Spleen (tissue), 11 donors: ENCODE data around the gene CEP72. TPM values are rescaled to one million over a fixed set of nuclear protein-coding genes. Genes with fewer than 3 reads are reported as not detected.
"Not testable (repeated sequence)": the region's sequence is repeated elsewhere in the genome, so short reads cannot be mapped to it uniquely, and the experiment has no call there.

Experiments
- DNase-seq: peaks from one replicate; pipeline ENCODE4 v3.0.0-alpha.2; 2020
- H3K27ac ChIP-seq, 8 donors: fragments of 200-600 bp; sonication (generic) in 7 of 8; 1 replicate in 4 of 8; 2 replicates in 4 of 8; pipeline versions ENCODE4 v1.5.0 to v1.8.0; 2016 to 2021; ENCODE audit warnings: inconsistent platforms in 4 of 8, mild to moderate bottlenecking in 4 of 8, moderate library complexity in 1 of 8
- H3K27me3 ChIP-seq, 7 donors: fragments of 200-600 bp; sonication (generic) in 6 of 7; replicated peaks in 1 of 7; 1 replicate in 4 of 7; 2 replicates in 3 of 7; pipeline versions ENCODE4 v1.5.0 to v1.8.0; 2016 to 2021; ENCODE audit warnings: inconsistent platforms in 3 of 7, mild to moderate bottlenecking in 1 of 7
- H3K36me3 ChIP-seq, 6 donors: fragments of 200-600 bp; sonication (generic) in 5 of 6; 1 replicate in 4 of 6; 2 replicates in 2 of 6; pipeline versions ENCODE4 v1.5.0 to v1.8.0; 2016 to 2021; ENCODE audit warnings: inconsistent platforms in 2 of 6
- H3K4me1 ChIP-seq, 6 donors: fragments of 200-600 bp; sonication (generic) in 5 of 6; 1 replicate in 3 of 6; 2 replicates in 3 of 6; pipeline versions ENCODE4 v1.5.0 to v1.8.0; 2016 to 2021; ENCODE audit warnings: inconsistent platforms in 3 of 6
- H3K4me3 ChIP-seq, 8 donors: fragments of 200-600 bp; sonication (generic) in 7 of 8; 1 replicate in 4 of 8; 2 replicates in 4 of 8; pipeline versions ENCODE4 v1.5.0 to v1.8.0; 2016 to 2021; ENCODE audit warnings: inconsistent platforms in 4 of 8, mild to moderate bottlenecking in 4 of 8, moderate library complexity in 2 of 8
- H3K9me3 ChIP-seq, 8 donors: fragments of 200-600 bp; sonication (generic) in 7 of 8; 1 replicate in 4 of 8; 2 replicates in 4 of 8; pipeline versions ENCODE4 v1.5.0 to v1.8.0; 2016 to 2021; ENCODE audit warnings: inconsistent platforms in 4 of 8
- POLR2A ChIP-seq, 3 donors: fragments of 450-650 bp; IDR thresholded peaks; one replicate each; pipeline ENCODE4 v1.5.1; 2017; ENCODE audit warnings: antibody characterized with exemption in 3 of 3, mild to moderate bottlenecking in 1 of 3
- POLR2AphosphoS5 ChIP-seq, 3 donors: sonication (generic); formaldehyde crosslinking; IDR thresholded peaks; one replicate each; pipeline ENCODE4 v1.5.1; 2017; ENCODE audit warnings: antibody characterized with exemption in 3 of 3
- WGBS, 5 donors: extraction: QIAGEN DNeasy Blood & Tissue Kit in 3 of 5; methylation state at CpG; one replicate each; pipeline versions ENCODE4 v1.1.5 to v1.1.7; 2013 to 2018; 5-methylcytosine and 5-hydroxymethylcytosine counted together
- intact Hi-C: fragments of 100-400 bp; cut with DNase I; formaldehyde crosslinking; loops from one replicate; pipeline ENCODE4 v1.15.0; 2023; ENCODE audit warnings: low total_unique reads
- polyA plus RNA-seq, 3 donors: library from polyadenylated mRNA; stranded (reverse); fragments of 200-250 nt; gene quantifications; one replicate each; pipeline ENCODE4 v1.2.1, GENCODE V29; 2013
- total RNA-seq, 7 donors: library from RNA; depleted of rRNA in 3 of 7; stranded (reverse); fragments of >200 nt in 3 of 7; fragmentation: NEBNext Ultra II Directional in 4 of 7; extraction: Animal tissue kit (Norgen Biotek cat#: 25700) in 4 of 7; gene quantifications; one replicate each; pipeline versions ENCODE4 v1.1.0 to v1.2.1, GENCODE V29; 2016 to 2021
- TF ChIP-seq, protein P1 (sequence below), 11 experiments: fragments of 200-600 bp in 7 of 11; fragments of 450-650 bp in 4 of 11; sonication (generic) in 4 of 11; IDR thresholded peaks in 8 of 11; conservative IDR thresholded peaks in 3 of 11; 1 replicate in 7 of 11; 2 replicates in 4 of 11; pipeline versions ENCODE4 v1.4.0 to v1.8.0; 2016 to 2021; ENCODE audit warnings: antibody characterized with exemption in 11 of 11, inconsistent platforms in 4 of 11, mild to moderate bottlenecking in 1 of 11
- donor health status: healthy with polysubstance abuse.
- donor health status: DM: no; HTN: no; CAD: no; lungs with moderate emphysema.
- donor health status: DM: no; HTN: no; CAD: no.
- donor health status: Bipolar disorder and iron deficiency.
- donor health status: healthy.
- donor health status: DM: no; HTN: no; CAD: no.
- donor health status: DM: yes; HTN: yes; CAD: no.

Gene CEP72
- total and polyA plus RNA-seq, 10 donors, result 2.1 to 13.1 (median 9.0) TPM

DNA sequence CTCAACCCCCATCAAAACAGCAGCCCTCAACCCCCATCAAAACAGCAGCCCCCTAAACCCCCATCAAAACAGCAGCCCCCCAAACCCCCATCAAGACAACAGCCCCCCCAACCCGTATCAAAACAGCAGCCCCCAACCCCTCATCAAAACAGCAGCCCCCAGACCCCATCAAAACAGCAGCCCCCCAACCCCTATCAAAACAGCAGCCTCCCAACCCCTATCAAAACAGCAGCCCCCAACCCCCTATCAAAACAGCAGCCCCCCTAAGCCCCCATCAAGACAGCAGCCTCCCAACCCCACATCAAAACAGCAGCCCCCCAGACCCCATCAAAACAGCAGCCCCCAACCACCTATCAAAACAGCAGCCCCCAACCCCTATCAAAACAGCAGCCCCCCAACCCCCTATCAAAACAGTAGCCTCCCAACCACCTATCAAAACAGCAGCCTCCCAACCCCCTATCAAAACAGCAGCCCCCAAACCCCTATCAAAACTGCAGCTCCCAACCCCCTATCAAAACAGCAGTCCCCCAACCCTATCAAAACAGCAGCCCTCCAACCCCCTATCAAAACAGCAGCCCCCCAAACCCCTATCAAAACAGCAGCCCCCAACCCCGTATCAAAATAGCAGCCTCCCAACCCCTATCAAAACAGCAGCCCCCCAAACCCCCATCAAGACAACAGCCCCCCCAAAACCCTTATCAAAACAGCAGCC is 79.8 kb downstream of the CEP72 start:
- no peaks in the 10 kb centered on the region for H3K36me3 ChIP-seq
- intact Hi-C loops, result no loop called here
- WGBS, 5 donors, result 23 to 40% (median 34%) methylated on average over 2 of the region's 2 CpGs
- no peak overlapping the region for H3K27ac ChIP-seq
- H3K4me3 ChIP-seq, result peak overlapping the region in 6 of 8 donors; percentile 40 to 83 (median 54)
- peaks cover 0 to 18% (median 0%) of the 10 kb centered on the region in 7 donors for H3K27me3 ChIP-seq
- peaks cover 0 to 12% (median 5%) of the 10 kb centered on the region in 6 donors for H3K4me1 ChIP-seq
- H3K9me3 ChIP-seq, result no peaks in the 10 kb centered on the region
- no peak for TF ChIP-seq POLR2AphosphoS5 (IDR thresholded peaks at IDR 0.05)
- no peak for TF ChIP-seq POLR2A (IDR thresholded peaks at IDR 0.05)
- TF ChIP-seq, protein P1, sequence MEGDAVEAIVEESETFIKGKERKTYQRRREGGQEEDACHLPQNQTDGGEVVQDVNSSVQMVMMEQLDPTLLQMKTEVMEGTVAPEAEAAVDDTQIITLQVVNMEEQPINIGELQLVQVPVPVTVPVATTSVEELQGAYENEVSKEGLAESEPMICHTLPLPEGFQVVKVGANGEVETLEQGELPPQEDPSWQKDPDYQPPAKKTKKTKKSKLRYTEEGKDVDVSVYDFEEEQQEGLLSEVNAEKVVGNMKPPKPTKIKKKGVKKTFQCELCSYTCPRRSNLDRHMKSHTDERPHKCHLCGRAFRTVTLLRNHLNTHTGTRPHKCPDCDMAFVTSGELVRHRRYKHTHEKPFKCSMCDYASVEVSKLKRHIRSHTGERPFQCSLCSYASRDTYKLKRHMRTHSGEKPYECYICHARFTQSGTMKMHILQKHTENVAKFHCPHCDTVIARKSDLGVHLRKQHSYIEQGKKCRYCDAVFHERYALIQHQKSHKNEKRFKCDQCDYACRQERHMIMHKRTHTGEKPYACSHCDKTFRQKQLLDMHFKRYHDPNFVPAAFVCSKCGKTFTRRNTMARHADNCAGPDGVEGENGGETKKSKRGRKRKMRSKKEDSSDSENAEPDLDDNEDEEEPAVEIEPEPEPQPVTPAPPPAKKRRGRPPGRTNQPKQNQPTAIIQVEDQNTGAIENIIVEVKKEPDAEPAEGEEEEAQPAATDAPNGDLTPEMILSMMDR (IDR thresholded peaks at IDR 0.05 in 8 of 11, conservative IDR thresholded peaks at IDR 0.05 in 3 of 11), result no peak
- no peak for DNase-seq

GRCh38 chr5:692529-693041 is 80.4 kb downstream of the CEP72 start:
- H3K36me3 ChIP-seq, intact Hi-C loops, H3K9me3 ChIP-seq: not testable (repeated sequence)
- Histone ChIP-seq H3K27me3 (peaks cover 0 to 18% (median 0%) of the 10 kb centered on the region in 7 donors), H3K27ac (peak overlapping the region in 2 of 8 donors; percentile 10 to 65), H3K4me3 (peak overlapping the region in 7 of 8 donors; percentile 40 to 83 (median 52)), H3K4me1 (peaks cover 0 to 12% (median 5%) of the 10 kb centered on the region in 6 donors)
- WGBS, 5 donors, result 0 to 1% (median 1%) methylated on average over 1 to 41 of the region's 41 CpGs
- peak; percentile 73 for DNase-seq

- DNase-seq, result peak; percentile 93
- H3K36me3 ChIP-seq, H3K9me3 ChIP-seq, intact Hi-C loops: not testable (repeated sequence)
- Histone ChIP-seq H3K27ac (peak within 1 kb of the TSS in 3 of 8 donors; percentile 10 to 65 (median 41)), H3K4me1 (peaks cover 0 to 12% (median 5%) of the 10 kb centered on the region in 6 donors), H3K4me3 (peak within 1 kb of the TSS; percentile 30 to 83 (median 53)), H3K27me3 (peaks cover 0 to 18% (median 0%) of the 10 kb centered on the region in 7 donors)
- peak; percentile 68 to 84 (median 70) for TF ChIP-seq POLR2AphosphoS5 (IDR thresholded peaks at IDR 0.05)
- WGBS, 5 donors, result 1 to 3% (median 1%) methylated on average over 16 to 89 of the region's 109 CpGs; no CpG with 5 or more reads in 1 of the 5 donors
Measured at GRCh38 chr5:693271-694041, 81.3 kb downstream of the CEP72 start, which contains the start of gene TPPP. Gene TPPP, minus strand, starts transcription at chr5:693352. Its CDS starts 15,292 bp downstream, at chr5:678060.

- H3K36me3 ChIP-seq, H3K9me3 ChIP-seq, intact Hi-C loops, H3K27ac ChIP-seq: not testable (repeated sequence)
- DNase-seq, result peak; percentile 80
- Histone ChIP-seq H3K4me3 (peak overlapping the region in 5 of 8 donors; percentile 48 to 83 (median 54)), H3K4me1 (peaks cover 0 to 12% (median 5%) of the 10 kb centered on the region in 6 donors), H3K27me3 (peaks cover 0 to 18% (median 0%) of the 10 kb centered on the region in 7 donors)
- WGBS, 5 donors, result 0 to 9% (median 3%) methylated on average over 1 to 14 of the region's 22 CpGs
Measured at GRCh38 chr5:694042-694431, 81.9 kb downstream of the CEP72 start.

DNA sequence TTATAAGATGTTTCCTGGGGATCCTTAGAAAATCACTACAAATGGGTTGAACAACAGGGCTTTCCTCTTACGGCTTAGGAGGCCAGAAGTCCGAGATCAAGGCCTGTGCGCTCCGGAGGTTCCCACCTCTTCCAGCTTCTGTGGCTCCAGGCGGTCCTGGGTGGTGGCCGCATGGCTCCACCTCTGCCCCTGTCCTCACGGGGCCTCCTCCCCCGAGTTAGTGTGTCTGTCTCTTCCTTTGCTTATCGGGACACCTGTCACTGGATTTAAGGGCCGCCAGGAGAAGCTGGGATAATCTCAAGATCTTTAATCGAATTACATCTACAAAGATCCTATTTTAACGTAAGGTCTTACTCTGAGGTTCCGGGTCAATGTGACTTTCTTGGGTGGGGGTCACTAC is 83.3 kb downstream of the CEP72 start:
- H3K36me3 ChIP-seq, intact Hi-C loops, H3K4me3 ChIP-seq, DNase-seq, H3K27ac ChIP-seq: not testable (repeated sequence)
- H3K4me1 ChIP-seq, result peaks cover 0 to 12% (median 5%) of the 10 kb centered on the region in 6 donors
- WGBS, 5 donors, result 78 to 92% (median 83%) methylated on average over 7 to 9 of the region's 13 CpGs; no CpG with 5 or more reads in 2 of the 5 donors
- H3K9me3 ChIP-seq, result peaks cover 0 to 12% (median 3%) of the 10 kb centered on the region in 8 donors
- H3K27me3 ChIP-seq, result peaks cover 0 to 18% (median 0%) of the 10 kb centered on the region in 7 donors

GRCh38 chr5:696191-696590 is 84.1 kb downstream of the CEP72 start:
- Histone ChIP-seq H3K9me3 (peaks cover 0 to 12% (median 3%) of the 10 kb centered on the region in 8 donors), H3K27me3 (peaks cover 0 to 18% (median 0%) of the 10 kb centered on the region in 7 donors), H3K4me1 (peaks cover 0 to 12% (median 5%) of the 10 kb centered on the region in 6 donors)
- H3K4me3 ChIP-seq, H3K36me3 ChIP-seq, H3K27ac ChIP-seq, intact Hi-C loops, DNase-seq: not testable (repeated sequence)
- 81 to 95% (median 92%) methylated on average over 2 to 6 of the region's 8 CpGs for WGBS, 5 donors

GRCh38 chr5:696753-697702 is 84.9 kb downstream of the CEP72 start:
- H3K36me3 ChIP-seq, DNase-seq, H3K4me3 ChIP-seq, intact Hi-C loops, H3K27ac ChIP-seq: not testable (repeated sequence)
- Histone ChIP-seq H3K9me3 (peaks cover 0 to 12% (median 3%) of the 10 kb centered on the region in 8 donors), H3K27me3 (peaks cover 0 to 18% (median 0%) of the 10 kb centered on the region in 7 donors), H3K4me1 (peaks cover 0 to 12% (median 5%) of the 10 kb centered on the region in 6 donors)
- 82 to 92% (median 84%) methylated on average over 14 to 20 of the region's 21 CpGs for WGBS, 5 donors
